OCI-LY1 (cell line): ENCODE results near the gene PPAT.

Experiments
- H2AFZ ChIP-seq: fragments of 200-600 bp; sonication (generic), shearing (Covaris generic); 2 replicates; pipeline ENCODE4 v1.6.0; 2014; ENCODE audit warnings: antibody characterized with exemption, mild to moderate bottlenecking, low read length
- H3F3A ChIP-seq: fragments of 200-600 bp; sonication (generic), shearing (Covaris generic); 2 replicates; pipeline ENCODE4 v1.6.0; 2014; ENCODE audit warnings: mild to moderate bottlenecking, antibody characterized with exemption, low read length, moderate library complexity; ENCODE audit not compliant: insufficient read depth
- H3K27ac ChIP-seq: fragments of 200-600 bp; sonication (generic); 2 replicates; pipeline ENCODE4 v1.5.1; 2014; ENCODE audit warnings: low read length, mixed run types, mild to moderate bottlenecking, low read depth; ENCODE audit not compliant: poor library complexity, severe bottlenecking
- H3K27me3 ChIP-seq: fragments of 200-600 bp; sonication (generic); 2 replicates; pipeline ENCODE4 v1.6.0; 2014; ENCODE audit warnings: antibody characterized with exemption, mild to moderate bottlenecking, low read length, moderate library complexity; ENCODE audit not compliant: insufficient read depth
- H3K36me3 ChIP-seq: fragments of 200-600 bp; sonication (generic); 2 replicates; pipeline ENCODE4 v1.6.1; 2014; ENCODE audit warnings: mild to moderate bottlenecking, antibody characterized with exemption, low read length, moderate library complexity, mixed read lengths; ENCODE audit not compliant: insufficient read depth
- H3K4me1 ChIP-seq: fragments of 200-600 bp; sonication (generic); 2 replicates; pipeline ENCODE4 v1.5.1; 2014; ENCODE audit warnings: mild to moderate bottlenecking, low read length, moderate library complexity; ENCODE audit not compliant: insufficient read depth, severe bottlenecking
- H3K4me2 ChIP-seq: fragments of 200-600 bp; sonication (generic), shearing (Covaris generic); 2 replicates; pipeline ENCODE4 v1.6.1; 2014; ENCODE audit warnings: low read length
- H3K4me3 ChIP-seq: fragments of 200-600 bp; sonication (generic); 2 replicates; pipeline ENCODE4 v1.5.1; 2014; ENCODE audit warnings: low read length, low read depth, mild to moderate bottlenecking, mixed read lengths; ENCODE audit not compliant: poor library complexity, severe bottlenecking
- H3K79me2 ChIP-seq: fragments of 200-600 bp; shearing (Covaris generic); 2 replicates; pipeline ENCODE4 v1.6.1; 2016; ENCODE audit warnings: mixed run types, low read length, mixed read lengths; ENCODE audit not compliant: insufficient read depth
- H3K9ac ChIP-seq: fragments of 200-600 bp; sonication (generic), shearing (Covaris generic); 2 replicates; pipeline ENCODE4 v1.6.1; 2014; ENCODE audit warnings: mild to moderate bottlenecking, low read length, mixed read lengths
- H3K9me2 ChIP-seq: fragments of 200-600 bp; sonication (generic), shearing (Covaris generic); 2 replicates; pipeline ENCODE4 v1.6.1; 2014; ENCODE audit warnings: low read depth, mild to moderate bottlenecking, low read length, mixed read lengths
- H3K9me3 ChIP-seq: fragments of 200-600 bp; shearing (Covaris generic); 2 replicates; pipeline ENCODE4 v1.6.1; 2014; ENCODE audit warnings: low read length, mixed read lengths
- H4K20me1 ChIP-seq: fragments of 200-600 bp; sonication (generic), shearing (Covaris generic); 2 replicates; pipeline ENCODE4 v1.6.0; 2016; ENCODE audit warnings: mild to moderate bottlenecking, low read length; ENCODE audit not compliant: insufficient read depth
- CTCF ChIP-seq: fragments of 200-600 bp; sonication (generic), shearing (Covaris generic); IDR thresholded peaks from 2 replicates; pipeline ENCODE4 v1.5.1; 2017; ENCODE audit warnings: mild to moderate bottlenecking, antibody characterized with exemption, low read length, moderate library complexity, mixed read lengths
- EZH2 ChIP-seq: fragments of 200-600 bp; sonication (generic), shearing (Covaris generic); IDR thresholded peaks from 2 replicates; pipeline ENCODE4 v1.8.0; 2017; ENCODE audit warnings: borderline replicate concordance, mixed run types, mild to moderate bottlenecking, antibody characterized with exemption, low read length, moderate library complexity, mixed read lengths

PPAT gene

GRCh38 chr4:56424176-56424575, 11.2 kb downstream of the PPAT start:
- Histone ChIP-seq H3K27ac (no peak overlapping the region), H3K9ac (no peak overlapping the region), H3K4me1 (peaks cover 17% of the 10 kb centered on the region), H3K79me2 (peaks cover 98% of the 10 kb centered on the region), H3K27me3 (no peaks in the 10 kb centered on the region), H2AFZ (no peak overlapping the region), H3K9me3 (no peaks in the 10 kb centered on the region; the same call in 1 of the 2 replicates), H3K9me2 (no peaks in the 10 kb centered on the region), H4K20me1 (peaks cover 11% of the 10 kb centered on the region), H3K36me3 (peaks cover 24% of the 10 kb centered on the region), H3K4me3 (no peak overlapping the region), H3F3A (no peaks in the 10 kb centered on the region; the same call in 1 of the 2 replicates), H3K4me2 (no peak overlapping the region)
- TF ChIP-seq EZH2 (no peak), CTCF (no peak)

GRCh38 chr4:56417396-56417795, 18.0 kb downstream of the PPAT start:
- Histone ChIP-seq H3K4me1 (no peaks in the 10 kb centered on the region), H2AFZ (no peak overlapping the region), H4K20me1 (peaks cover 11% of the 10 kb centered on the region), H3K9me2 (no peaks in the 10 kb centered on the region), H3K4me3 (no peak overlapping the region), H3K27ac (no peak overlapping the region), H3K36me3 (peaks cover 6% of the 10 kb centered on the region), H3F3A (no peaks in the 10 kb centered on the region), H3K79me2 (peaks cover 97% of the 10 kb centered on the region), H3K9me3 (no peaks in the 10 kb centered on the region), H3K4me2 (no peak overlapping the region), H3K27me3 (no peaks in the 10 kb centered on the region), H3K9ac (no peak overlapping the region)
- TF ChIP-seq CTCF (no peak), EZH2 (no peak)

- no peaks in the 10 kb centered on the region for H3K9me2 ChIP-seq
- H2AFZ ChIP-seq: no peak overlapping the region
- peaks cover 1% of the 10 kb centered on the region for H3K36me3 ChIP-seq
- peaks cover 11% of the 10 kb centered on the region for H4K20me1 ChIP-seq
- peaks cover 97% of the 10 kb centered on the region for H3K79me2 ChIP-seq
- TF ChIP-seq CTCF (no peak), EZH2 (no peak)
- no peaks in the 10 kb centered on the region for H3K9me3 ChIP-seq
- H3F3A ChIP-seq: no peaks in the 10 kb centered on the region
- no peaks in the 10 kb centered on the region for H3K4me1 ChIP-seq
- no peaks in the 10 kb centered on the region for H3K27me3 ChIP-seq
- H3K9ac ChIP-seq: no peak overlapping the region
- H3K4me3 ChIP-seq: no peak overlapping the region
- no peak overlapping the region for H3K4me2 ChIP-seq
- H3K27ac ChIP-seq: no peak overlapping the region
Measured at GRCh38 chr4:56416349-56416748, 19.1 kb downstream of the PPAT start.
